ENCODE measurements around the gene PNMA8C. TPM values are rescaled to one million over a fixed set of nuclear protein-coding genes. Genes with fewer than 3 reads are reported as not detected.

PNMA8C gene
- polyA plus RNA-seq, 1 donor (not counting 4 experiments of a cell fraction or from before 2014, with no cell fraction given) = not detected

DNA sequence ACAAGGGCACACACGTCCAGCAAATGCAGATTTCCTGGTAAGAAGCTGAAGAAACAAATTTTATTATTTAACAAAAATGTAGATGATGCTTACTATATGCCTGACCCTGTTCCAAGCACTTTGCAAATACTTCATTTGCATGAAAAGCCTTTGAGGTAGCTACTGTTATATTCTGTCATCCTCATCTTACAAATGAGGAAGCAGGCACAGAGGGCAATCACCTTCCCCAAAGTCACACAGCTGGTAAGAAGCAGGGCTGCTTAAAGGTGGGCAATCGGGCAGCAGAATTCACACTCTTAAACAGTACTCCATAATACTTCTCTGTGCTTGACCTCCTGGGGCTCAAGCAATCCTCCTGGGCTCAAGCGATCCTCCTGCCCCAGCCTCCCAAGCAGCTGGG, 18.3 kb upstream of the PNMA8C start:
- Histone ChIP-seq H3K9ac (ENCODE audit: control insufficient read depth, extremely low read depth, insufficient read depth, low read length) (no peak overlapping the region), H3K9me3 (ENCODE audit: control insufficient read depth, low read depth, low read length) (no peaks in the 10 kb centered on the region), H4K20me1 (ENCODE audit: control insufficient read depth, extremely low read depth, insufficient read depth, low read length) (no peaks in the 10 kb centered on the region), H3K4me1 (ENCODE audit: control insufficient read depth, extremely low read depth, insufficient read depth, low read length) (peaks cover 25% of the 10 kb centered on the region), H3K27me3 (ENCODE audit: control insufficient read depth, extremely low read depth, insufficient read depth, low read length) (no peaks in the 10 kb centered on the region), H3K27ac (ENCODE audit: control insufficient read depth, insufficient read depth, low read length) (no peak overlapping the region), H3K36me3 (ENCODE audit: control insufficient read depth in 2 of 2, extremely low read depth in 1 of 2, insufficient read depth in 2 of 2, low read length in 2 of 2) (no peaks in the 10 kb centered on the region), H3K4me2 (ENCODE audit: control insufficient read depth, extremely low read depth, insufficient read depth, low read depth, low read length) (no peak overlapping the region), H3K79me2 (ENCODE audit: control insufficient read depth, insufficient read depth, low read length) (no peaks in the 10 kb centered on the region), H3K4me3 (ENCODE audit: control insufficient read depth in 2 of 3, extremely low read depth in 1 of 3, insufficient read depth in 2 of 3, low read depth in 1 of 3, low read length in 3 of 3) (no peak overlapping the region), H3K9me1 (ENCODE audit: control insufficient read depth, extremely low read depth, insufficient read depth, low read length) (no peaks in the 10 kb centered on the region), H2AFZ (ENCODE audit: control insufficient read depth, low read length) (no peak overlapping the region)
- DNase-seq (ENCODE audit: low read depth, low spot score) (no peak), FAIRE-seq (no peak)
- dilution Hi-C loops (cut with MboI; ENCODE audit: extremely low pct_ligation_motif_present, low sequenced_read_pairs) = no loop called here
- no peak for TF ChIP-seq EZH2 (IDR thresholded peaks at IDR 0.05; ENCODE audit: low read length)
- TF ChIP-seq, protein P1, sequence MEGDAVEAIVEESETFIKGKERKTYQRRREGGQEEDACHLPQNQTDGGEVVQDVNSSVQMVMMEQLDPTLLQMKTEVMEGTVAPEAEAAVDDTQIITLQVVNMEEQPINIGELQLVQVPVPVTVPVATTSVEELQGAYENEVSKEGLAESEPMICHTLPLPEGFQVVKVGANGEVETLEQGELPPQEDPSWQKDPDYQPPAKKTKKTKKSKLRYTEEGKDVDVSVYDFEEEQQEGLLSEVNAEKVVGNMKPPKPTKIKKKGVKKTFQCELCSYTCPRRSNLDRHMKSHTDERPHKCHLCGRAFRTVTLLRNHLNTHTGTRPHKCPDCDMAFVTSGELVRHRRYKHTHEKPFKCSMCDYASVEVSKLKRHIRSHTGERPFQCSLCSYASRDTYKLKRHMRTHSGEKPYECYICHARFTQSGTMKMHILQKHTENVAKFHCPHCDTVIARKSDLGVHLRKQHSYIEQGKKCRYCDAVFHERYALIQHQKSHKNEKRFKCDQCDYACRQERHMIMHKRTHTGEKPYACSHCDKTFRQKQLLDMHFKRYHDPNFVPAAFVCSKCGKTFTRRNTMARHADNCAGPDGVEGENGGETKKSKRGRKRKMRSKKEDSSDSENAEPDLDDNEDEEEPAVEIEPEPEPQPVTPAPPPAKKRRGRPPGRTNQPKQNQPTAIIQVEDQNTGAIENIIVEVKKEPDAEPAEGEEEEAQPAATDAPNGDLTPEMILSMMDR (optimal IDR thresholded peaks at IDR 0.05 in 1 of 3, IDR thresholded peaks at IDR 0.05 in 1 of 3, conservative IDR thresholded peaks at IDR 0.05 in 1 of 3; ENCODE audit: extremely low read depth in 1 of 3, insufficient read depth in 2 of 3, low read length in 3 of 3) = no peak

DNA sequence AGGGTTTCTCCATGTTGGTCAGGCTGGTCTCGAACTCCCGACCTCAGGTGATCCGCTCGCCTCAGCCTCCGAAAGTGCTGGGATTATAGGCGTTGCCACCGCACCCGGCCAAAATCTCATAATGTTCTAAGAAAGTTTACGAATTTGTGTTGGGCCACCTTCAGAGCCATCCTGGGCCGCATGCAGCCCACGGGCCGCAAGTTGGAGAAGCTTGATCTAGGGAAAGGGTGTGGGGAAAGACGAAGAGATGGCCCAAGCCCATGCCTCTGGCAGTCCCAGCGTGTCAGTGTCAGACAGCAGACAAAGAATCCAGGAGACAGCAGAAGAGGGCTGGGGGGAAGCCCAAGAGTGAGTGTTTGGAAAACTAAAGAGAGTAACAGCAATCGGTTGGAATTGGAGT, 17.3 kb upstream of the PNMA8C start:
- Histone ChIP-seq H2AFZ (ENCODE audit: control insufficient read depth, low read length) (no peak overlapping the region), H3K79me2 (ENCODE audit: control insufficient read depth, insufficient read depth, low read length) (no peaks in the 10 kb centered on the region), H3K9me1 (ENCODE audit: control insufficient read depth, extremely low read depth, insufficient read depth, low read length) (no peaks in the 10 kb centered on the region), H3K9me3 (ENCODE audit: control insufficient read depth, low read depth, low read length) (no peaks in the 10 kb centered on the region), H3K4me2 (ENCODE audit: control insufficient read depth, extremely low read depth, insufficient read depth, low read depth, low read length) (no peak overlapping the region), H4K20me1 (ENCODE audit: control insufficient read depth, extremely low read depth, insufficient read depth, low read length) (no peaks in the 10 kb centered on the region), H3K27ac (ENCODE audit: control insufficient read depth, insufficient read depth, low read length) (no peak overlapping the region), H3K9ac (ENCODE audit: control insufficient read depth, extremely low read depth, insufficient read depth, low read length) (no peak overlapping the region), H3K36me3 (ENCODE audit: control insufficient read depth in 2 of 2, extremely low read depth in 1 of 2, insufficient read depth in 2 of 2, low read length in 2 of 2) (no peaks in the 10 kb centered on the region), H3K27me3 (ENCODE audit: control insufficient read depth, extremely low read depth, insufficient read depth, low read length) (no peaks in the 10 kb centered on the region), H3K4me1 (ENCODE audit: control insufficient read depth, extremely low read depth, insufficient read depth, low read length) (peaks cover 16% of the 10 kb centered on the region), H3K4me3 (ENCODE audit: control insufficient read depth in 2 of 3, extremely low read depth in 1 of 3, insufficient read depth in 2 of 3, low read depth in 1 of 3, low read length in 3 of 3) (no peak overlapping the region)
- dilution Hi-C loops (cut with MboI; ENCODE audit: extremely low pct_ligation_motif_present, low sequenced_read_pairs) = no loop called here
- FAIRE-seq (no peak), DNase-seq (ENCODE audit: low read depth, low spot score) (no peak)
- TF ChIP-seq, protein P1 (optimal IDR thresholded peaks at IDR 0.05 in 1 of 3, IDR thresholded peaks at IDR 0.05 in 1 of 3, conservative IDR thresholded peaks at IDR 0.05 in 1 of 3; ENCODE audit: extremely low read depth in 1 of 3, insufficient read depth in 2 of 3, low read length in 3 of 3) = no peak
- no peak for TF ChIP-seq EZH2 (IDR thresholded peaks at IDR 0.05; ENCODE audit: low read length)
